Activated naive CD4-positive, alpha-beta T cell treated with anti-CD3 and anti-CD28 coated beads, Interleukin-2, amount 50 U/mL, for 72 hours (primary cell): Measurements from ENCODE around the gene ARHGAP6. TPM values are rescaled to one million over a fixed set of nuclear protein-coding genes. Genes with fewer than 3 reads are reported as not detected.
"Not testable (repeated sequence)": the region's sequence is repeated elsewhere in the genome, so short reads cannot be mapped to it uniquely, and the experiment has no call there.

ENCODE experiments used
- ATAC-seq, 2 donors: fragments of 150-1000 bp; cut with Tn5 transposase; 2 replicates each; pipeline ENCODE4 v1.10.0; 2021; ENCODE audit warnings: mild to moderate bottlenecking in 2 of 2, moderate library complexity in 2 of 2
- DNase-seq, 2 donors: peaks; one replicate each; pipeline ENCODE4 v3.0.0; 2021 to 2022; ENCODE audit warnings: low spot score in 2 of 2
- H3K27ac Mint-ChIP-seq, 2 donors: one replicate each; pipeline ENCODE4 v1.8.0; 2022; ENCODE audit warnings: mild to moderate bottlenecking in 2 of 2, mixed read lengths in 2 of 2
- H3K36me3 Mint-ChIP-seq, 2 donors: one replicate each; pipeline ENCODE4 v1.8.0; 2022; ENCODE audit warnings: mixed read lengths in 2 of 2
- H3K9me3 Mint-ChIP-seq, 2 donors: one replicate each; pipeline ENCODE4 v1.8.0; 2022; ENCODE audit warnings: mixed read lengths in 2 of 2
- total RNA-seq, 2 donors: library from RNA; stranded (reverse); gene quantifications; one replicate each; pipeline ENCODE4 v1.2.3, GENCODE V29; 2022

ARHGAP6 gene
- total RNA-seq, 2 donors from 2014 or later = not detected

DNA sequence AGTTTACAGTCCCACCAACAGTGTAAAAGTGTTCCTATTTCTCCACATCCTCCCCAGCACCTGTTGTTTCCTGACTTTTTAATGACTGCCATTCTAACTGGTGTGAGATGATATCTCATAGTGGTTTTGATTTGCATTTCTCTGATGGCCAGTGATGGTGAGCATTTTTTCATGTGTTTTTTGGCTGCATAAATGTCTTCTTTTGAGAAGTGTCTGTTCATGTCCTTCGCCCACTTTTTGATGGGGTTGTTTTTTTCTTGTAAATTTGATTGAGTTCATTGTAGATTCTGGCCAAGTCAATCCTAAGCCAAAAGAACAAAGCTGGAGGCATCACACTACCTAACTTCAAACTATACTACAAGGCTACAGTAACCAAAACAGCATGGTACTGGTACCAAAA is 146.5 kb downstream of the ARHGAP6 start:
- not testable (repeated sequence) for DNase-seq, H3K27ac Mint-ChIP-seq, H3K9me3 Mint-ChIP-seq, ATAC-seq, H3K36me3 Mint-ChIP-seq

DNA sequence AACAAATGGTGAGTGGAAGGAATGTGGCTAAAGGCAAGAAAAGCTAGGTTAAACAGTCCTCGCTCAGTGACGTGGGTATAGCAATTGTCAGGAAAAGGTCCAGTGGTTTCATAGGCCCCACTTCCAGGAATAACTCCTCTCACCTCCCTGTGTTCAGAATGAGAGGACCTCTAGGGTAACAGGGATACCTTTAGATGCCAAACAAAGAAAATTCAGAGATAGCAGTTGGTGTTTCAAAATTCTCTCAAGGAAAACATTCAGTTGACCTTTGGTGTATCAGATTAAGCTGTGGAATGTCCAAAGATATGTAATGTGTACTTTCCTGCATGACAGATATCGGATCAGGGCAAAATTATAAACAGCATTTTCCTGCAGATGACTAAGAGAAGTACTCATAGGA is 155.9 kb downstream of the ARHGAP6 start:
- no peak for DNase-seq
- H3K9me3 Mint-ChIP-seq = peaks cover 0 to 5% of the 10 kb centered on the region in 2 donors
- no peak for ATAC-seq

DNA sequence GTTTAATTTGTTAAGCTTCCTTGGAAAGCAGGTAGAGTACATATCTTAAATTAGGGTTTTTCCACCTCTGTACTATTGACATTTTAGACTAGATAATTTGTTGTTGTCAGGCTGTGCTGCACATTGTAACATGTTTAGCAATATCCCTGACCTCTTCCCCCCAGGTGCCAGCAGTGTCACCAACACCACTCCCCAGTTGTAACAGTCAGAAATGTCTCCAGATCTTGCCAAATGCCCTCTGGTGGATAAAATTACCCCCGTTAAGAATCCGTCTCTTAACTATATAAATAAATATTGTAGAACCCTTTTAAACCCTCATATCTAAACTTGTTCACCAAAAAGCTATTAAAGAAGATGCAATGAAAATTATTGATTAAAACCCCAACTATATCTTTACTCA is 161.5 kb downstream of the ARHGAP6 start:
- DNase-seq = no peak
- no peak for ATAC-seq
- no peaks in the 10 kb centered on the region for H3K9me3 Mint-ChIP-seq
- H3K36me3 Mint-ChIP-seq = no peaks in the 10 kb centered on the region
- H3K27ac Mint-ChIP-seq = no peak overlapping the region

More for the DNA sequence above, 155.9 kb downstream of the ARHGAP6 start:
- no peak overlapping the region for H3K27ac Mint-ChIP-seq
- no peaks in the 10 kb centered on the region for H3K36me3 Mint-ChIP-seq

DNA sequence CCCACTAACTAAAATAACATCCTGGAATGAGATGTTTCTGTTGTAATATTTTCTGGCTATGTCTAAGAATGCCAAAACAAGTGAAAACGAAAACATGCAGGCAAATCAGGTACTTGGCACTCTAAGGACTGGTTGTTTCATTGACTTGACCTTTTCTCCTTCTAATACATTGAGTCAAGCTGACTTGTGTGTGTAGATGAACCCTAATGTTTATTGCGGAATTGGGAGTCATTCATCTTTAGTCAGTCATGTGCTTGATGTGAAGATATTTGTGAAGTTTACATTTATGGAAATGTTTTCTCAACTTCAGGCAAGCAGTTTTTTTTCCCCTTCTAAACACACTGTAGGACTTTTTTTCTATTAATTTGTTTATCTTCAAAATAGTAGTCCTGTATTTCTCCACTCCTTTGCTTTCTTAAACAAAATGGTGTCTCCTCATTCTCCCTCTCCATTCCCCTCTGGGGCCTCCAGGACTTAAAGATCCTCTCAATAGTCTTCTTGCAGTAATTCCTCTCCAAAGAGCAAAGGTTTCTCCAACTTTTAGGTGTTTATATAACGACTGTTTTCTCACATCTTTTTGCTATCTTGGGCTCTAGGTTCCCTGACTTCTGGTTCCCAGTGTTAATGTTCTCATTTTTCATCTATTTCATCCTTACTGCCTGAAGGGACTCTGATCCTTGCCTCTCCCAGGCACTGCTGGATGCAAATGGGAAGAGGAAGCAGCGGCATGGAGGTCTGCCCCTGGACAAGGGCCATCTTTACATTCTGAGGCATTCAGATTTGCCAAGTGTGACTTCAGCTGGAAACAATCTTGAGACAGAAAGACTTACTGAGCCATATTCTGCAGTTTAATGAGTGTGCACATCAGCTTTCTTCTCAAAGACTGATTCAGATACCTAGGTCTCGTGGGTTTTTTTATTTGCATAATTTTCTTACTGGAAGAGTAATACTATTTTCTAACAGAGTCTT is 166.4 kb downstream of the ARHGAP6 start:
- ATAC-seq (no peak), DNase-seq (no peak)
- no peaks in the 10 kb centered on the region for H3K9me3 Mint-ChIP-seq
- H3K36me3 Mint-ChIP-seq = no peaks in the 10 kb centered on the region
- no peak overlapping the region for H3K27ac Mint-ChIP-seq

DNA sequence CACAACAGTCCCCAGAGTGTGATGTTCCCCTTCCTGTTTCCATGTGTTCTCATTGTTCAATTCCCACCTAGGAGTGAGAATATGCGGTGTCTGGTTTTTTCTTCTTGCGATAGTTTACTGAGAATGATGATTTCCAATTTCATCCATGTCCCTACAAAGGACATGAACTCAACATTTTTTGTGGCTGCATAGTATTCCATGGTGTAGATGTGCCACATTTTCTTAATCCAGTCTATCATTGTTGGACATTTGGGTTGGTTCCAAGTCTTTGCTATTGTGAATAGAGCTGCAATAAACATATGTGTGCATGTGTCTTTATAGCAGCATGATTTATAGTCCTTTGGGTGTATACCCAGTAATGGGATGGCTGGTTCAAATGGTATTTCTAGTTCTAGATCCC is 174.3 kb downstream of the ARHGAP6 start:
- not testable (repeated sequence) for H3K9me3 Mint-ChIP-seq, H3K27ac Mint-ChIP-seq, DNase-seq, ATAC-seq, H3K36me3 Mint-ChIP-seq

DNA sequence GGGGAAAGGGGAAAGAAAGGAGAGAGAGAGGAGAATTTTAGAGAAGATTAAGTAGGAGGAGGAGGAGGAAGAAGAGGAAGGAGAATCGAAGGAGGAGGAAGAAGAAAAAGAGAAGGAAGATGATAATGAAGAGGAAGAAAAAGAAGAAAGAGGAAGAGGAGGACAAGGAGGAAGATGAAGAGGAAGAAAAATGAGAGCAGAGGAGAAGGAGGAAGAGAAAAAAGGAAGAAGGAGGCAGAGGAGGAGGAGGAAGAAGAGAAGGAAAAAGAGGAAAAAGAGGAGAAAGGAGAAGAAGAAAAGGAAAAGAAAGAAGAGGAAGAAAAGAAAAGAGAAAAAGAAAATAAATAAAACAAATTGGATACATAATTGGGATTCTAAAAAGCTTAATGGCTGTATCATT is 181.4 kb downstream of the ARHGAP6 start:
- DNase-seq (no peak), ATAC-seq (no peak)
- Mint-ChIP-seq H3K27ac (no peak overlapping the region), H3K36me3 (no peaks in the 10 kb centered on the region), H3K9me3 (no peaks in the 10 kb centered on the region)

DNA sequence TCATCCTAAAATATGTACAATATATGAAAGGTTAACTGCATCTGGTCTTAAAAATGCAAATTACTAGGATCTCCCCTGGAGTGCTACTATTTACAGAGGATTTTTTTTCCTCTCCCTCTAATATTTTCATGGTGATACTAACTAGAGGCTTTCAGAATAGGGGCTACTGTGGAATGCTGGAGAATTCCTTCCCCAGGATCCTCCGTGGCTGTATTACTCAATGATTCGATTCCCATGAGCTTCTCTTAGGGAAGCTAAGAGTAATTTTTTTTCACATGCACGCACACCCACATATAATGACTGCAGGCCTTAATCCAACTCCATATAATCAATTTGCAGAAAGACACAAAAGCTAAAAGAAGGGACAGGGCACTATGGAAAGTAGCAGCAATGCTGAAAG is 184.7 kb downstream of the ARHGAP6 start:
- no peaks in the 10 kb centered on the region for H3K9me3 Mint-ChIP-seq
- H3K27ac Mint-ChIP-seq = no peak overlapping the region
- H3K36me3 Mint-ChIP-seq = no peaks in the 10 kb centered on the region
- no peak for DNase-seq
- ATAC-seq = no peak

DNA sequence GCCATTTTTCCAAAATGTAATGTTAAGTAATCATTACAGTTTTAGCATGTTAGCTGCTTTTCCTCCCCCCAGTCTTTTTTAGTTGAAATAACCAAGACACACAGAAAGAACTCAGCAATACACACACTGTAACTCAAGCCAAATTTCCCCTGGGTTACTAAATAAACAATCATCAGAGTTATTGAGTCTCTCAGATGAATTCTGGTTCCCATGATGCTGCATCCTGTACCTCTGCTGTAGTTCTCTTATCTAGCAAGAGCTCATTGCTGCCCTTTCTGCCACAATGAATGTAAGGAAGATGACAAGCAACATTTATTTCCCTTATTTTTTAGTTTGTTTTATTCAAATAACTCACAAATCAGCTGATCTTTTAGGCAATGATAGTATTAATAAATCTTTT is 185.1 kb downstream of the ARHGAP6 start:
- DNase-seq (no peak), ATAC-seq (no peak)
- Mint-ChIP-seq H3K27ac (no peak overlapping the region), H3K9me3 (no peaks in the 10 kb centered on the region), H3K36me3 (no peaks in the 10 kb centered on the region)

DNA sequence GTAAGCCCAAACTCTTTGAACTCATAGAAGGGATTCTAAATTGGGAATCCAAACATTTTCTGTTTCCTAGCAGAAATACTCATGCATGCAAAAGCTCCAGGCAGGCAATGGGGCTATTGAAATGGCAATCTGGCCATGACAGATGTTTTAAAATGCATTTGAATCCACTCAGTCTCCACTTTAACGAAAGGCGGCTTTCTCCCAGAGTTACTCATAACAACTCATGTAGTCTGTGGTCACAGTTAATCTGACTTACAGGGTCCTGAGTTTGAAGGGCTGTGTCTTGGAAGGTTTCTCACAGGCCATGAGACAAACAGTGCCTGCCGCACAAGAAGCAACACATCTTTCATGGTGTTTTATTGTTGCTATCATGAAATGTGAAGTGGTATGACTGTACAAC is 186.8 kb downstream of the ARHGAP6 start:
- no peak for ATAC-seq
- no peak for DNase-seq
- Mint-ChIP-seq H3K27ac (no peak overlapping the region), H3K36me3 (no peaks in the 10 kb centered on the region), H3K9me3 (no peaks in the 10 kb centered on the region)

DNA sequence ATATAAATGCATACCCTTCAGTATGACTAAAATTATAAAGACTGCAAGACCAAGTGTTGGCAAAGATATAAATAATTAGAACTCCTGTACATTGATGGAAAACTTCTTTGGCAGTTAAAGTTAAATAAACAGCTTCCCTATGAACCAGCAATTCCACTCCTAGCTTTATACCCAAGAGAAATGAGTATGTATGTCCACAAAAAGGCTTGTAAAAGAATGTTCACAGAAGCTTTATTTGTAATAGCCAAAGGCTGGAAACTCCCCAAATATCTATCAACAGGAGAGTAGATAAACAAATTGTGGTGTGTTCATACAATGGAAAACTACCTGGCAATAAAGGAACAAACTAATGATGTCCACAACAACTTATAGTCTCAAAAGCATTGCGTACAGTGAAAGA is 187.7 kb downstream of the ARHGAP6 start:
- no peaks in the 10 kb centered on the region for H3K9me3 Mint-ChIP-seq
- DNase-seq = no peak
- no peaks in the 10 kb centered on the region for H3K36me3 Mint-ChIP-seq
- no peak overlapping the region for H3K27ac Mint-ChIP-seq
- ATAC-seq = no peak

DNA sequence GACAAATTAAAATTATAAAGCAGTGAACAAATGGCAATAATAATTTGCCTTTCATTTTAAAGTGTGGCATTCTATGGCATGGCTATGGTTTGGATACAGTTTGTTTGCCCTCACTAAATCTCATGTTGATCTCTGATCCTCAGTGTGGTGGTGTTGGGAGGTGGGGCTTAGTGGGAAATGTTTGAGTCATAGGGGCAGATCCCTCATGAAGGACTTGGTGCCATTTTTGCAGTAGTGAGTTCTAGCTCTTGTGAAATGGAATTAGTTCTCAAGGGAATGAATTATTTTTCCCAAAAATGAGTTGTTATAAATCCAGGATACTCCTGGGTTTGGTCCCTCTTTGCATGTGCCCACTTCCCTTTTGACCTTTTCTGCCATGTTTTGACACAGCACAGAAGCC is 191.1 kb downstream of the ARHGAP6 start:
- no peak for DNase-seq
- ATAC-seq = no peak
- no peak overlapping the region for H3K27ac Mint-ChIP-seq
- no peaks in the 10 kb centered on the region for H3K9me3 Mint-ChIP-seq
- H3K36me3 Mint-ChIP-seq = no peaks in the 10 kb centered on the region

DNA sequence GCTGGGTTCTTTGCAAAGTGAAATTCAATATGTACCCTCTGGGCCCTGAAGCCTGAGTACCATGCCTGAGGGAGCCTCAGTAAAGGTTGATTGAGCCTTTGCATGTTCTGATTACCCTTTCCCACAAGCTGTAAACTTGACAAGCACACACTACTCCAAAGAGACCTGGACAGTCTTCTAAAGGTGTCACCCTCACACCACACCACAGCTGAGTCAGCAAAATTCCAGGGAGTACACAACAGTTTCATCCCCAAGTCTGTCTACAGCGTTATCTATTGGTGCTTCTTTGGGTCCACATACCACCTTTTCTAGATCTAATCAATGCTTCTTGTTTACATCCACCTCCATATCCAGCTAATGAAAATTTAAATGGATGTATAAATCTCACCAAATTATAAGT is 191.7 kb downstream of the ARHGAP6 start:
- ATAC-seq (no peak), DNase-seq (no peak)
- Mint-ChIP-seq H3K9me3 (no peaks in the 10 kb centered on the region), H3K36me3 (no peaks in the 10 kb centered on the region), H3K27ac (no peak overlapping the region)

DNA sequence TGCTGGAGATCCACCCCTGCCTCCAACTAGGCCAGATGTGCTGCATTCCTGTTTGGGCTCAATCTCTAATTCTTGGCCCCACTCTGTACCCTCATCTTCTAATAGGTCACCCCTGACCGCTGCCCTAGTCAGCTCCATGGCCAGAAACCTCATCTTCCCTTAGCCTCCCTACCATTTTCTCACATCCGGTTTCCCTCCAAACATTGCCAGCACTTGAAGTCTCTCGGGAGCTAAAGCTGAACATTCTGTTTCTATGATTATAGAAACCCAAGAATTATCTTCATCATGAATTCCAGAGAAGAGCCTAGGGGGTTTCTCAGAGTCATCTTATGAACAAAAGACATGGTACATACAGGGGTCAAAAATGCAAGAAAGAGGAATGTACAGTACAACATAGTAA is 192.8 kb downstream of the ARHGAP6 start:
- no peak for DNase-seq
- H3K9me3 Mint-ChIP-seq = no peaks in the 10 kb centered on the region
- no peaks in the 10 kb centered on the region for H3K36me3 Mint-ChIP-seq

DNA sequence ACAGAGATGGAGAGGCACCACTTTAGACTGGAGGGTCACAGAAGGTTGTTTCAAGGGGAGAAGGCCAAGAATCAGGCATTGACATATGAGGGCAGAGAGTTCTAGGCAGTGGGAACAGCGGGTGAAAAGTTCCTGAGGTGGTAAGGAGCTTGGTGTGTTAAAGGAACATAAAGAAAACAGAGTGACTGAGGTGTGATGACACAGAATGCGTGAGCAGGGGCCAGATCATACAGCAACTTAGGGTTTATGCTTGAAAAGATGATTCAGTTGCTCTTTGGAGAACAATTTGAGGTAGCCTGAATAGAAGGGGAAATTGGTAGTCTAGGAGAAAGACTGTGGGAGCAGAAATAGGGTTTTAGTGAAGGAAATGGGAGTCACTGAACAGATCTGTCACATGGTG is 193.3 kb downstream of the ARHGAP6 start:
- H3K36me3 Mint-ChIP-seq = no peaks in the 10 kb centered on the region
- no peak for ATAC-seq
- no peak overlapping the region for H3K27ac Mint-ChIP-seq
- DNase-seq = no peak
- no peaks in the 10 kb centered on the region for H3K9me3 Mint-ChIP-seq

More for the DNA sequence above, 192.8 kb downstream of the ARHGAP6 start:
- H3K27ac Mint-ChIP-seq = no peak overlapping the region
- no peak for ATAC-seq

DNA sequence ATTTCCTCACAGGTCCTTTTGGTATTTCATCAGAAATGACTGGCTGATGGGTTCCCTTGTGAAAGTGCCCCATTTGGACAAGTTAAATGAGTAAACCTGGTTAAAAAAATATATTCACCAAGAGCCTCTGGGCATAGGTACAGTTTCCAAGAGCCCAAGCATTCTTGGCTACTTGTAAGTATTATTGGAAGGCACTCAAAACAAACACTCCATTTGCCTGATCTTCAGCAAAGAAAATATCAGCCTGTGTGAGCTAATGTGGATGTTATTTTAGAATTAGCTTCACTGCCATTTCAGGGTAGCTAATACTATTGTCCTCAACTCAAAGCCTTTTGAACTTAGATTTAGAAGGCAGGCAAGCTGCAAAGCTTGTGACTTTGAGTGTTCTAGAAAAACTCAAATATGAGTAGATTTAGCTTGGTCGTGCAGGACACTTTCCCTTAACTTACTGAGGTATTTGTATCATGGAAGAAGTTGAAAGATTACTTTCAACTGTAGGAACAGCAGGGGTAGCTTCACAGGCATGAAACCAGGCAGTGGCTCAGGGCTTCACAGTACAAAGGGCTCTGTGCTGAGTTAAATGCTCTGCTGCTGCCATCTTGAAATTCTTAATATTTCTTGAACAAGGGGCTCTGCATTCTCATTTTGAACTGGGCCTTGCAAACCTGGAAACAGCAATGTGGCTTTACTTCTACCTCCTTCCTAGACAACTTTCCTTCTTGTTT is 195.3 kb downstream of the ARHGAP6 start:
- DNase-seq (no peak), ATAC-seq (no peak)
- H3K36me3 Mint-ChIP-seq = no peaks in the 10 kb centered on the region
- no peaks in the 10 kb centered on the region for H3K9me3 Mint-ChIP-seq
- no peak overlapping the region for H3K27ac Mint-ChIP-seq

DNA sequence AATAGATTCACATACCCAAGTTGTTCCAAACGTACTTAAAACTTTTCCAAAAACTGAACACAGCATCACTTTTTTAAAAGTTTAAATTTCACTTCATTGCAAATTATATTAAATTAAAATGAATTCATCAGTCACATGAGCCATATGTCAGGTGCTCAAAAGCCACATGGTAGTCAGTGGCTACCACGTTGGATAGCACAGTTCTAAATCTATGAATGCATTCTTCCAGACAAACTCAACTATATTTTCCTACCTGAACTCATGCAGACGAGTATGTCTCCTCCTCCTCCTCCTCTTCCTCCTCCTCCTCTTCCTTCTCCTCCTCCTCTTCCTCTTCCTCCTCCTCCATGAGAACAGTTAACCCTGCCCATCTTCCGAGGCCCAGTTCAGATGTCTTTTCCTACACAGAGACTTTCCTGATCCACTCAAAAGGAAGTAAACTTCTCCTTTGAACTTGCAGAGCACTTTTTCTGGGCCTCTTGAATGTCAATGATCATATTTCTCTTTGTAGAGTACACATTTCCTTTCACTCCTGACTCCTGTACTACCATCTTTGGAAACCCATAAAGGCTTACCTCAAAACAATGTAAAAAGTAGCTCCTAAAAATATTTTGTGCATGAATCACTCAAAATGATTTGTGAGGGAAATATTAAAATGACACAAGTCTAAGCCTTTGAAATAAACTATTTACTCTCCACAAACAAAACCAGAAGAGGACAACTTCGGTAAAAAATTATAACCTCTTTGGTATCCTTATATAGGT is 199.9 kb downstream of the ARHGAP6 start:
- DNase-seq = no peak
- no peak for ATAC-seq

DNA sequence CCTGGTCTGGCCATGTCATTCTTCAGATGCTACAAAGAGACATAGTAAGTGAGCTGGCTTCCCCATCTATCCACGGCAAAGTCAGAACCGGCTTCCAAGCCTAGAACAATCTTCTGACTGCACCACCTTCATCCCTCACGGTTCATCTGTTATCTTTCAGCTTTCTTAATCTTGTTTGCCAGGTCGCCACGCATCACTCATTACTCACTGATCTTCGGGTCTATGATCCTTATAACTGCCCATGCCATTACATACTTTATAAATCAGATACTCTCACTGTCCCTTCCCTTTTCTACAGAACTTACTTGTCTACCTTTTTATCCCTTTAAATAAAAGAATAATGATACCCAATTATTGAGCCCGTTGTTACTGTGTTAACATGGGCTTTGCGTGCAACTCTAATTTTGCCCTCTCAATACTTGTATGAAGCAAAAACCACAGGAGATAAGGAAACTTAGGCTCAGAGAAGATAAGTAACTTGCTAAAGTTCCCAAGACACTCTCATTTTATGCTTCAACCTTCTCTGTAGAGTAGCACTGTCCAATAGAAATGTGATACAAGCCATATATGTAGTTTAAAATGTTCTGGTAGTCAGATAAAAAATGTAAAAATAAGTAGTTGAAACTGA is 200.8 kb downstream of the ARHGAP6 start:
- H3K36me3 Mint-ChIP-seq = no peaks in the 10 kb centered on the region
- no peak overlapping the region for H3K27ac Mint-ChIP-seq
- no peaks in the 10 kb centered on the region for H3K9me3 Mint-ChIP-seq
- no peak for DNase-seq
- ATAC-seq = no peak

More for the DNA sequence above, 199.9 kb downstream of the ARHGAP6 start:
- Mint-ChIP-seq H3K27ac (no peak overlapping the region), H3K36me3 (no peaks in the 10 kb centered on the region), H3K9me3 (no peaks in the 10 kb centered on the region)
